GM20000 (cell line): Measurements from ENCODE around the gene GAB2.

Experiments
- DNase-seq: peaks from one replicate; pipeline ENCODE4 v3.0.0; 2012; ENCODE audit warnings: low spot score
- TF ChIP-seq, protein P1 (sequence below): IDR thresholded peaks from 2 replicates; pipeline ENCODE4 v1.5.1; 2012; ENCODE audit warnings: mild to moderate bottlenecking, control low read depth; ENCODE audit errors: extremely low read depth, missing control alignments

The GAB2 gene

DNA sequence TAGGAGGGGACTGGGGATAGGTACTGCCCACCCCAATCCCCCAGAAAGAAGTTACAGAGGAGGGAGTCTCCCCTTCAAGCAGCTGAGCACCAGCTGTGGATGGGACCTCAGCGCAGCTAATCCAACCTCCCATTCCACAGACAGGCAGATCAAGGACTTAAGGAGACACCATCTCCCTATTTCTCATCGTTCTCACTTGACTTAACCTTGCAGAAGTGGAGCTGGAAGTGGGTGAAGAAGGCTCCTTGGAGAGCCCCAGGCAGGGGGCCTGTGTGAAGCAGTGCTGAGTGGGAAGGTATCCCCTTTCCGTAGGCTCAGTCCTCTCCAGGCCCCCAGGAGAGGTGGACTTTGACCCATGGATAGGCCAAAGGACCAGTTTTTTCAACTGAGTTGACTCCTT, 201.6 kb downstream of the GAB2 start:
- no peak for DNase-seq
- TF ChIP-seq, protein P1, sequence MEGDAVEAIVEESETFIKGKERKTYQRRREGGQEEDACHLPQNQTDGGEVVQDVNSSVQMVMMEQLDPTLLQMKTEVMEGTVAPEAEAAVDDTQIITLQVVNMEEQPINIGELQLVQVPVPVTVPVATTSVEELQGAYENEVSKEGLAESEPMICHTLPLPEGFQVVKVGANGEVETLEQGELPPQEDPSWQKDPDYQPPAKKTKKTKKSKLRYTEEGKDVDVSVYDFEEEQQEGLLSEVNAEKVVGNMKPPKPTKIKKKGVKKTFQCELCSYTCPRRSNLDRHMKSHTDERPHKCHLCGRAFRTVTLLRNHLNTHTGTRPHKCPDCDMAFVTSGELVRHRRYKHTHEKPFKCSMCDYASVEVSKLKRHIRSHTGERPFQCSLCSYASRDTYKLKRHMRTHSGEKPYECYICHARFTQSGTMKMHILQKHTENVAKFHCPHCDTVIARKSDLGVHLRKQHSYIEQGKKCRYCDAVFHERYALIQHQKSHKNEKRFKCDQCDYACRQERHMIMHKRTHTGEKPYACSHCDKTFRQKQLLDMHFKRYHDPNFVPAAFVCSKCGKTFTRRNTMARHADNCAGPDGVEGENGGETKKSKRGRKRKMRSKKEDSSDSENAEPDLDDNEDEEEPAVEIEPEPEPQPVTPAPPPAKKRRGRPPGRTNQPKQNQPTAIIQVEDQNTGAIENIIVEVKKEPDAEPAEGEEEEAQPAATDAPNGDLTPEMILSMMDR = no peak

- DNase-seq = no peak
- TF ChIP-seq, protein P1 = no peak
Observed at GRCh38 chr11:78214331-78215194, 203.1 kb downstream of the GAB2 start.

GRCh38 chr11:78213526-78214330, 203.9 kb downstream of the GAB2 start:
- TF ChIP-seq, protein P1 = no peak
- no peak for DNase-seq

DNA sequence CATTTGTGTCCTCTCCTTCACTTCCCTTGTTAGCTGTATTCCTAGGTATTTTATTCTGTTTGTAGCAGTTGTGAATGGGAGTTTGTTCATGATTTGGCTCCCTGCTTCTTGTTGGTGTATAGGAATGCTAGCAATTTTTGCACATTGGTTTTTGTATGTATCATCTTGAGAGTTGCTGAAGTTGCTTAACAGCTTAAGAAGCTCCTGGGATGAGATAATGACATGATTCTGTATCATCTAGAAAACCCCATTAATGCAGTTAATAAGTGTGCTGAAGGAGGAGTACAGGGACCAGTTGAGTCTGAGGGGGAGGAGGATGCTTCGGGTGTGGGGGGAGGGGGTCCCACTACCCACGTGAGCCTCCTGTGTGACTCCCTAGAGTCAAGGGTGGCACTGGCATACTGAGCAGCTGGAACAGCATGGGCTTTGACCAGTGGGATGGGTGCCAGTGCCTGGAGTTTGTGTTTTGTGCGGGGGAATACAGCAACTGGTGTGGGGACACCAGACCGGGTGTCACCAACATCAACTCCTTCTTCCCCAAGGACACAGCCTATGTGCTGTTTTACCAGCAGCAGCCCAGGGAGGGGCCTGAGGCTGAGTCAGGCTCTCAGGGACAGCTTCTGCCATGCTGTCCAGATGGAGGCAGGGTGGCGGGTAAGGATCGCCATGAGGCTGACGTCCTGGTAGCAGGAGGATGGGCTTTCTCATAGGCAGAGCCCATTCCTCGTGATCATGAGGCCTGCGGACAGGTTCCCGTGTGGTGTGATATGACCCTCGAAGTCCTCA, 204.8 kb downstream of the GAB2 start:
- TF ChIP-seq, protein P1 = no peak
- DNase-seq = no peak

- DNase-seq = no peak
- TF ChIP-seq, protein P1 = no peak
Observed at GRCh38 chr11:78211565-78211964, 206.1 kb downstream of the GAB2 start.

DNA sequence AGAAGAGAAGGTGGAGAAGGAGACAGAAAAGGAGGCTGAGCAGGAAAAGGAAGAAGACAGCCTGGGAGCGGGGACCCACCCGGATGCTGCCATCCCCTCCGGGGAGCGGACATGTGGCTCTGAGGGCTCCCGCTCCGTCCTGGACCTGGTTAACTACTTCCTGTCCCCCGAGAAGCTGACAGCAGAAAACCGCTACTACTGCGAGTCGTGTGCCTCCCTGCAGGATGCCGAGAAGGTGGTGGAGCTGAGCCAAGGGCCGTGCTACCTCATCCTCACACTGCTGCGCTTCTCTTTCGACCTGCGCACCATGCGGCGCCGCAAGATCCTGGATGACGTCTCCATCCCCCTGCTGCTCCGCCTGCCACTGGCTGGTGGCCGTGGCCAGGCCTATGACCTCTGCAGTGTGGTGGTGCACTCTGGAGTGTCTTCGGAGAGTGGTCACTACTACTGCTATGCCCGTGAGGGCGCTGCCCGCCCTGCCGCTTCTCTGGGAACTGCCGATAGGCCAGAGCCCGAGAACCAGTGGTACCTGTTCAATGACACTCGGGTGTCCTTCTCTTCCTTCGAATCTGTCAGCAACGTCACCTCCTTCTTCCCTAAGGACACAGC, 207.5 kb downstream of the GAB2 start:
- TF ChIP-seq, protein P1 = no peak
- DNase-seq = no peak
